Keratinocyte (primary cell): Measurements from ENCODE around the gene DGLUCY. TPM values are rescaled to one million over a fixed set of nuclear protein-coding genes. Genes with fewer than 3 reads are reported as not detected.

Source experiments
- DNase-seq: peaks from one replicate; pipeline ENCODE4 v3.0.0-alpha.2; 2011; ENCODE audit warnings: low read depth, missing footprints, low spot score
- FAIRE-seq: peaks from 2 replicates; lab custom pipeline; 2011; peaks lifted over from hg19 to GRCh38; lab: Jason Lieb, UNC
- H2AFZ ChIP-seq: 2 replicates; pipeline ENCODE4 v1.6.0; 2012; ENCODE audit warnings: low read length, control low read depth, inconsistent platforms; ENCODE audit not compliant: control insufficient read depth
- H3K27ac ChIP-seq: 2 replicates; pipeline ENCODE4 v1.5.1; 2011; ENCODE audit warnings: low read length; ENCODE audit not compliant: control insufficient read depth, insufficient read depth
- H3K27me3 ChIP-seq: 3 replicates; pipeline ENCODE4 v1.6.0; 2011; ENCODE audit warnings: low read length; ENCODE audit not compliant: control insufficient read depth, insufficient read depth; ENCODE audit errors: extremely low read depth
- H3K36me3 ChIP-seq, 2 experiments: 2 replicates in 1 of 2; 3 replicates in 1 of 2; pipeline ENCODE4 v1.5.1; 2011; ENCODE audit warnings: low read length in 2 of 2, mild to moderate bottlenecking in 1 of 2; ENCODE audit not compliant: control insufficient read depth in 2 of 2, insufficient read depth in 2 of 2; ENCODE audit errors: extremely low read depth in 1 of 2
- H3K4me1 ChIP-seq: 3 replicates; pipeline ENCODE4 v1.5.1; 2011; ENCODE audit warnings: low read length; ENCODE audit not compliant: control insufficient read depth, insufficient read depth; ENCODE audit errors: extremely low read depth
- H3K4me2 ChIP-seq: 3 replicates; pipeline ENCODE4 v1.6.0; 2011; ENCODE audit warnings: low read depth, low read length; ENCODE audit not compliant: control insufficient read depth, insufficient read depth; ENCODE audit errors: extremely low read depth
- H3K4me3 ChIP-seq, 3 experiments: fragments of 200-600 bp in 1 of 3; sonication (generic) in 1 of 3; 2 replicates in 2 of 3; 3 replicates in 1 of 3; pipeline ENCODE4 v1.5.1; 2011 to 2016; ENCODE audit warnings: low read length in 3 of 3, mild to moderate bottlenecking in 3 of 3, control low read depth in 2 of 3, inconsistent platforms in 1 of 3, low read depth in 1 of 3, mixed read lengths in 1 of 3, mixed run types in 1 of 3, moderate library complexity in 1 of 3; ENCODE audit not compliant: control insufficient read depth in 2 of 3, insufficient read depth in 2 of 3; ENCODE audit errors: extremely low read depth in 1 of 3
- H3K79me2 ChIP-seq: 2 replicates; pipeline ENCODE4 v1.6.0; 2012; ENCODE audit warnings: low read length; ENCODE audit not compliant: control insufficient read depth, insufficient read depth
- H3K9ac ChIP-seq: 3 replicates; pipeline ENCODE4 v1.6.0; 2011; ENCODE audit warnings: low read length; ENCODE audit not compliant: control insufficient read depth, insufficient read depth; ENCODE audit errors: extremely low read depth
- H3K9me1 ChIP-seq: 3 replicates; pipeline ENCODE4 v1.6.0; 2011; ENCODE audit warnings: low read length; ENCODE audit not compliant: control insufficient read depth, insufficient read depth; ENCODE audit errors: extremely low read depth
- H3K9me3 ChIP-seq: 2 replicates; pipeline ENCODE4 v1.5.1; 2012; ENCODE audit warnings: low read depth, low read length; ENCODE audit not compliant: control insufficient read depth
- H4K20me1 ChIP-seq: 3 replicates; pipeline ENCODE4 v1.6.0; 2011; ENCODE audit warnings: low read length; ENCODE audit not compliant: control insufficient read depth, insufficient read depth; ENCODE audit errors: extremely low read depth
- EZH2 ChIP-seq: IDR thresholded peaks from one replicate; pipeline ENCODE4 v1.6.1; 2012; ENCODE audit warnings: inconsistent platforms, mild to moderate bottlenecking, low read length, moderate library complexity
- dilution Hi-C: fragments of 300-500 bp; cut with MboI; formaldehyde crosslinking; loops from one replicate; pipeline ENCODE4 v1.7.0; 2020; ENCODE audit warnings: low sequenced_read_pairs; ENCODE audit not compliant: extremely low pct_ligation_motif_present
- polyA plus RNA-seq, 5 experiments: library from polyadenylated mRNA; depleted of rRNA in 3 of 5; stranded (reverse) in 3 of 5; stranded (forward) in 1 of 5; unstranded in 1 of 5; fragments of >200 nt; gene quantifications; 1 replicate in 1 of 5; 2 replicates in 3 of 5; 3 replicates in 1 of 5; pipeline versions ENCODE4 v1.2.1 to v1.2.3, GENCODE V29; 2011 to 2012; ENCODE audit warnings: missing spikeins in 2 of 5, low read depth in 1 of 5, low replicate concordance in 1 of 5
- TF ChIP-seq, protein P1 (sequence below), 3 experiments: IDR thresholded peaks in 1 of 3; conservative IDR thresholded peaks in 1 of 3; optimal IDR thresholded peaks in 1 of 3; 2 replicates in 2 of 3; 3 replicates in 1 of 3; pipeline versions ENCODE3 to v1.5.1; 2011; ENCODE audit warnings: low read length in 3 of 3, mild to moderate bottlenecking in 3 of 3, moderate library complexity in 2 of 3, control low read depth in 1 of 3, inconsistent platforms in 1 of 3; ENCODE audit not compliant: insufficient read depth in 2 of 3; ENCODE audit errors: extremely low read depth in 1 of 3

DGLUCY gene
- polyA plus RNA-seq, 1 donor (not counting 4 experiments of a cell fraction or from before 2014, with no cell fraction given) = 19.4 TPM

DNA sequence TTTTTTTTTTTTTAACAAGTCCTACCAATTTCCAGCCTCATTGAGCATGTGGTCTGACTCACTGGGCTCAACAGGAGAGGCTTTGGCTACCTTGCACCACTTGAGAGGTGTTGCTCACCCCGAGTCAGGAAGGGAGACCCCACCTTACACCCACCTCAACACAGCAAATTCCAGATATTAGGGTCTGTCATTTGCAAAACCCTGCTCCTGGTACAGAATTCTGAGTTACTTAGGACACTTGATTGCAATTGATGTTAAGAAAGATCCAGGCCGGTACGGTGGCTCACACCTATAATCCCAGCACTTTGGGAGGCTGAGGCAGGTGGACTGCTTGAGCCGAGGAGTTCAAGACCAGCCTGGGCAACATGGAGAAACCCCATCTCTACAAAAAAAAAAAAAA is 14.1 kb downstream of the DGLUCY start:
- TF ChIP-seq, protein P1, sequence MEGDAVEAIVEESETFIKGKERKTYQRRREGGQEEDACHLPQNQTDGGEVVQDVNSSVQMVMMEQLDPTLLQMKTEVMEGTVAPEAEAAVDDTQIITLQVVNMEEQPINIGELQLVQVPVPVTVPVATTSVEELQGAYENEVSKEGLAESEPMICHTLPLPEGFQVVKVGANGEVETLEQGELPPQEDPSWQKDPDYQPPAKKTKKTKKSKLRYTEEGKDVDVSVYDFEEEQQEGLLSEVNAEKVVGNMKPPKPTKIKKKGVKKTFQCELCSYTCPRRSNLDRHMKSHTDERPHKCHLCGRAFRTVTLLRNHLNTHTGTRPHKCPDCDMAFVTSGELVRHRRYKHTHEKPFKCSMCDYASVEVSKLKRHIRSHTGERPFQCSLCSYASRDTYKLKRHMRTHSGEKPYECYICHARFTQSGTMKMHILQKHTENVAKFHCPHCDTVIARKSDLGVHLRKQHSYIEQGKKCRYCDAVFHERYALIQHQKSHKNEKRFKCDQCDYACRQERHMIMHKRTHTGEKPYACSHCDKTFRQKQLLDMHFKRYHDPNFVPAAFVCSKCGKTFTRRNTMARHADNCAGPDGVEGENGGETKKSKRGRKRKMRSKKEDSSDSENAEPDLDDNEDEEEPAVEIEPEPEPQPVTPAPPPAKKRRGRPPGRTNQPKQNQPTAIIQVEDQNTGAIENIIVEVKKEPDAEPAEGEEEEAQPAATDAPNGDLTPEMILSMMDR (optimal IDR thresholded peaks at IDR 0.05 in 1 of 3, IDR thresholded peaks at IDR 0.05 in 1 of 3, conservative IDR thresholded peaks at IDR 0.05 in 1 of 3; ENCODE audit: extremely low read depth in 1 of 3, insufficient read depth in 2 of 3, low read length in 3 of 3) = no peak
- TF ChIP-seq EZH2 = no peak
- peaks cover 5% of the 10 kb centered on the region for H3K79me2 ChIP-seq

DNA sequence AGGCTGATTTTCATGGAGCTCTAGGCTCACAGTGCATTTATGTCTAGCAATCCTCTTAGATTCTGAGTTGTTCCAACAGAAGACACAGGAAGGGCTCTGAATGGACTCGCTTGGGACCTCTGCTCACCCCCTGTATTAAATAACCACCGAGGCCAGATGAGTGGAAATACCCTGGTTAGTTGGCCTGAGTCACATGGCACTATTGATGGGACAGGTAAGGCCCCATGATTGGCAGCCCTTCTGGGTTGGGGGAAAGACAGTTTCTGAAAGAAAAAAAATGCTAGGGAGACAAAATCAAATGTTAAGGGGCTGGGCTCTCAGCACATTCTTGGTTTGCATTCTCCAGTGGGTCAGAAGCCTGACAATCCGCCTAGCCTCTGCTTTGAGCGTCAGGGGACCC is 14.8 kb downstream of the DGLUCY start:
- dilution Hi-C loops = no loop called here
- DNase-seq (no peak), FAIRE-seq (no peak)
- Histone ChIP-seq H3K36me3 (peaks cover 3 to 9% of the 10 kb centered on the region in 2 experiments), H3K4me1 (peaks cover 24% of the 10 kb centered on the region), H3K9me1 (no peaks in the 10 kb centered on the region), H3K79me2 (peaks cover 2% of the 10 kb centered on the region), H4K20me1 (no peaks in the 10 kb centered on the region), H2AFZ (no peak overlapping the region), H3K4me2 (no peak overlapping the region), H3K27me3 (no peaks in the 10 kb centered on the region), H3K9ac (no peak overlapping the region), H3K27ac (no peak overlapping the region), H3K4me3 (no peak overlapping the region), H3K9me3 (peaks cover 11% of the 10 kb centered on the region)
- no peak for TF ChIP-seq EZH2
- TF ChIP-seq, protein P1 (optimal IDR thresholded peaks at IDR 0.05 in 1 of 3, IDR thresholded peaks at IDR 0.05 in 1 of 3, conservative IDR thresholded peaks at IDR 0.05 in 1 of 3; ENCODE audit: extremely low read depth in 1 of 3, insufficient read depth in 2 of 3, low read length in 3 of 3) = no peak

More for the DNA sequence above, 14.1 kb downstream of the DGLUCY start:
- Histone ChIP-seq H3K9ac (no peak overlapping the region), H3K9me3 (peaks cover 11% of the 10 kb centered on the region), H3K27ac (peak overlapping the region; percentile 52), H3K4me2 (peak overlapping the region; percentile 17), H3K9me1 (no peaks in the 10 kb centered on the region), H3K36me3 (peaks cover 1 to 9% of the 10 kb centered on the region in 2 experiments), H3K4me1 (peaks cover 25% of the 10 kb centered on the region), H2AFZ (no peak overlapping the region), H4K20me1 (no peaks in the 10 kb centered on the region), H3K4me3 (no peak overlapping the region), H3K27me3 (no peaks in the 10 kb centered on the region)
- no peak for FAIRE-seq
- dilution Hi-C loops = no loop called here
- no peak for DNase-seq
